HG03575 (cell line): ENCODE results near the gene HDAC8.

Experiments used
- ATAC-seq: cut with Tn5 transposase; IDR thresholded peaks from one replicate; pipeline ENCODE4 v1.9.1; 2021; ENCODE audit not compliant: unreplicated experiment, insufficient number of reproducible peaks, low FRiP score; ENCODE audit errors: extremely low read depth

HDAC8 gene

DNA sequence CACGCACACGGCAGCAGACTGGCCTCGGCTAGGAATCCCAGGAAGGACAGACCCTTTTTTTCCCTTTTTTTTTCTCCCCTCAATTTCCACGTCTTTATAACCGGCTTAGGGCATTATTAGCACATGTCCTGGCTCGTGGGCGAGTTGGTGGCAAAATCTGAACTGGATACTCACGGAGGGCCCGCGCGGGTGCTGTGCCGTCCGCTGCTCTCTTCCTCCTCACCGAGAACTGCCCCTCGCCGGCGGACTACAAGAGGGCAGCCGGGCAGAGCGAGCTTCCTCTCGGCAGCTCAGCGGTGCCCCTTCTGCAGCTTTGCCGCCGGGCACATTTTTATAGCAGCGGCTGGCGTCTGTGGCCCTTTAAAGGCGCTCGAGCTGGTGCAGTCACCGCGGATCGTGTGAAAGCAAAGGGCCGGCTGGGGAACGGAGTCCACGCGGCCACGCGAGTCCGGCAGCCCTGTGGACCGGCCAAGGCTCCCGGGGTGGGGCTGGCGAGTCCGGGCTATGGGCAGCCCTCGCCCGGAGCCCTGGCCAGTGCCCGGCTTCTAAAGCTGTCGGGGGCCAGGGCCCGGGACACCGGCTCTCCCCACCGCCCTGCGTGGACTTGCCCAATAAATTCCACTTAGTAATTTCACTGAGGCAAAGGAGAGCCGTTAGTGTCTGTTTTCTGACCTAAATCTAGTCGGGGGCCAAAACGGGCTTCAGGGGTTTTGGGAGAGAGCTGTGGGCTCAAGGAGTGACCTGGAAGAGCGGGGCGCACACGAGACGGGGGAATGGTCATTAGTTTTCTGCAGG lies 265.6 kb downstream of the HDAC8 start:
- ATAC-seq, result no peak

DNA sequence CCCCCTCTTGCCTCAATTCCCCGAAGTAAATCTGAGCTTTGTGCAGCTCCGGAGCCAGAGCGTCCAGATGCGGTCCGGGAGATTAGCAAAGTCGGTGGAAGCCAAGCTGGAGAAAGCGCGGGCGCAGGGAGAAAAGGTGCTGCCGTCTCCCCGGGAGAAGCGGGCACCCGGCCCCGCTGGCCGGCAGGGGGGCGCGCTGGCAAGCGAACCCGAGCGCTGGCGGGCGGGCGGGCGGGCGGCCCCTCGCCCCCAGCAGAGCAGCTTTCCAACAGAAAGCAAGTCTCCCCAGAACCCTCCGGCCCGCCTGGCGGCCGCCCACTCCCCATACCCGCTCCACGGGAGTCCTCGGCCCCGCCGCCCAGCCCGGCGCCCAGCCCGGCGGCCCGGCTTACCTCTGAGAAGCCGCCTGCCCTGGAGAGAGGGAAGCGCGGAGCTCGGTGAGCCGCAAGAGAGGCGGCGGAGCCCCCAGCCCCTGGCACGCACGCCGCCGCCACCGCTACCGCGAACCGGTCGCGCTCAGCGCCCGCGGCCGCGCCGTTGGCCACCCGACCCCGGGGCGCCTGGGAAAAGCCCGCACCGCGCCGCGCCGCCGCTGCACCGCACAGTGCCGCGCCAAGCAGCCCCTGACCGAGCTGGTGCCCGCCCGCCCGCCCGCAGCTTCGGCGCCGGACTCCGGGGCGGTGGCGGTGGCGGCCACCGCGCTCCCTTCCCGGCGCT lies 266.4 kb downstream of the HDAC8 start:
- ATAC-seq, result no peak

DNA sequence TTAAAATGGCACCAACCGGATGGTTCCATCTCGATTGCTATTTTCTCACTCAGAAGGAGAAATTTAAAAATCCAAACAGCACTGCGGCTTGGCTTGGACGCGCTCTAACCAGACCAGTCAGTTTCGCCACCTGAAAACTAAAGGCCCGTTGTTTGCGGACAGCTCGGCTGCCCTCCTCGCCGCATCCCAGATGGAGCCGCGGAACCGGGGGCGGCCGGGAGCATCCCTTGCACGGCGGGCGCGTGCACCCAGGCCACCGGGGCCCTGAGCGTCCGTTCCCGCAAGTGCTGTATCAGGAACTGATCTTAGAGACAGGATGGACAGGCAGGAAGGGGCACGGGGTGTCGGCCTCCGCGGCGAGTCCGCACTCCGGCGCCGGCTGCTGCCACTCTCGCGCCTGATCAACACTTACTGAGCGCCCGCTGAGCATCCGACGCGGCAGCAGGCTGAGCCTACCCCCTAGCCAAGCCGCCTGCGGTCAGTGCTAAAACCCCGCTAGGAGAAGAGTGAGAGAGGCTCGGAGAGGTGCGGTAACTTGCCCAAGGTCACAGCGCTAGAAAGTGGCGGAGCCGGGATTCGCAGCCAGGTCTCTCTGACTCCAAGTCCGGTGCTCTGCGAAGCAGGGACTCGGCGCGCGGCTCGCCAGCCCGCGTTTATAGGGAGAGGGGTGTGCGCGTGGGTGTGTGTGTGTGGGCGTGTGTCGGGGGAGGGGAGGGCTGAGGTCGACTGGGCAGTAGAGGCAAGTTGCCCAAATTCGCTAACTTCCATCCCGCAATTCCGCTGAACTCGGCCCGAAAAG lies 267.2 kb downstream of the HDAC8 start, which contains the start of gene CITED1:
TSS of gene CITED1 (minus strand) at position 629 of the 799 bp plus-strand sequence. CDS start 3,045 bp downstream, outside the sequence.
- ATAC-seq, result no peak

GRCh38 chrX:72304877-72305276 lies 267.8 kb downstream of the HDAC8 start:
- no peak for ATAC-seq

DNA sequence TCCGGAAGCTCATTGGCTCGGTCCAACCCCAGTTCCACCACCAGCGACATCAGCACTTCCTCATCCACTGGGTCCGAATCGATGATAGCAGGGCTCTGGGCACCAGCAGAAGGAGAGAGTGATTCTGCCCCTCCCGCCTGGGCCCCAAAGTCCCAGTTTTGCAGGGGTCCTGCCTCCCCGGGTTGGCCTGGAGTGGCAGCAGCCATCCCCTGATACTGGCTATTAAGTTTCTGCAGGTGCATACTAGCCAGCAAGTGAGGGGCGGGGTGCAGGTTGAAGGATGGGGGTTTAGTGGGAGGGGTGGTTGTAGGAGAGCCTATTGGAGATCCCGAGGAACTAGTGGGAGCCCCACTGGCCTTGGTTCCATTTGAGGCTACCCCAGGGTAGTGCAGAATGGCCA lies 270.9 kb downstream of the HDAC8 start:
- ATAC-seq, result no peak

DNA sequence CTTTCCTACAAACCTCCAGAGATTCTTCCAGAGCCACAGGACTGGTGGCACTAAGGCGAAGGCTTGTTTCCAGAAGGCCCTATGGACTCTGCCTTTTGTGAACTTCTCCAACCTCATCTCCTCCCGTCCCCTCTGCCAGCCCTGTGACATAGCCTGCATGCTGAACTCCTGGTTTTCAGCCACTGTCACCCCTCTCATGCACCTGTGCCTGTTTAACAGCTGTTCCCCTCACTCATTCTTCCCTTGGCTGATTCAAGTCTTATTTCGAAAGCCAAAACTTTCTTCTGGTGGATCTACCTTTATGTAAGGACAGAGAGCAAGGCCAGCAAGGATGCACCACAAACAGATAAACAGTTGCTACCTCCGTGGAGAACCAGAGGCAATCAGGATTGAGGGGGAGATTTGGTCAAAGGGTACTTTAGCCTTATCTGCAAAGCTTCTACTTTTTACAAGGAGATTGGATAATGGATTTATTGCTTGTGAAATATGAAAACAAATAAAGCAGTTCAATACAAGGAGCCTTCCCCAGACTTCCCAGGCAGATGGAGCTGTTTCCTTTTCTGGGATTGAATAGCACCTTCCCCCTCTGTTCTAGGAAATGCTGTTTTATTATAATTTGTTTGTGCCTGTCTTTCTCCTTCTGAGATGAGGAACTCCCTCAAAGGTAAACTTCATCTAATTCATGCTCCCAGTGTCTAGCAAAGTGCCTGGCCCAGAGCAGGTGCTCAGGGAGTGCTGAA lies 272.6 kb downstream of the HDAC8 start:
- no peak for ATAC-seq

DNA sequence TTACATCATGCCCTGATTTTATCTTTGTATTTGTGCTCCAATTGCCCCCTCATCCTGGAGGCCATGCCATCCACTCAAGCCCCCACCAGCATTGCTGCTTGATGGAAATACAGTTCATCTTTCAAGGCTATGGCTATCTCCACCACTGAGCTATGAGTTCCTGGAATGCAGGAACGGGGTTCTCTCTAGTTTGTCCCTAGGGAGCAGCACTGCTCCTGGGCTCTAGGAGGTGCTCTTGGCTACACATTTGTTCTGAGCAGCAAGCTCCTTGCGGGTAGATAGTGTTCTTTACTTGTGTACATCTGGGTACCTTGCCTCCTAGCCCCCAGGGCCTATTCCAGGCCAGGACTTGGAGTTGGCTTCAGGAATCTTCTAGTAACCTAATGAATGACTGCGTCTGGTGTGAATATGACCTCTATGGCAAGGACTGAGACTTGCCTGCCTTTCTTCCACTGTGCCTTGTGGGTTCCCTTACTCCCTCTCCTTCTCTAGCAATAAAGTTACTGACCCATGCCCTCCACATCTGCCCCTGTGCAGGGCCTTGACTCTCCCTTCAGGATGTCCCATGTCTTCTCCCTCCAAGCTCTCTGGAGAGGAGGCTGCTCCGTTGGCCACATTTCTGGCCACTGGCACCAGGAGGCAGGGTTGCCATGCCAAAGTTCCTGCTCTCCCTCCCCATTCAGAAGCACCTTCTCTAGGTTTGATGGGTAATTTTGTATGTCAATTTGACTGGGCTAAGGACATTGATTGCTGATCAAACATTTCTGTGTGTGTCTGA lies 274.5 kb downstream of the HDAC8 start:
- ATAC-seq, result no peak

- no peak for ATAC-seq
These were observed 275.7 kb downstream of the HDAC8 start for GRCh38 chrX:72296991-72297390.

- no peak for ATAC-seq
These were observed 276.9 kb downstream of the HDAC8 start for GRCh38 chrX:72295745-72296144.

GRCh38 chrX:72294497-72294896 lies 278.1 kb downstream of the HDAC8 start:
- ATAC-seq, result no peak

- ATAC-seq, result no peak
These were observed 290.3 kb downstream of the HDAC8 start for GRCh38 chrX:72282302-72282701.

DNA sequence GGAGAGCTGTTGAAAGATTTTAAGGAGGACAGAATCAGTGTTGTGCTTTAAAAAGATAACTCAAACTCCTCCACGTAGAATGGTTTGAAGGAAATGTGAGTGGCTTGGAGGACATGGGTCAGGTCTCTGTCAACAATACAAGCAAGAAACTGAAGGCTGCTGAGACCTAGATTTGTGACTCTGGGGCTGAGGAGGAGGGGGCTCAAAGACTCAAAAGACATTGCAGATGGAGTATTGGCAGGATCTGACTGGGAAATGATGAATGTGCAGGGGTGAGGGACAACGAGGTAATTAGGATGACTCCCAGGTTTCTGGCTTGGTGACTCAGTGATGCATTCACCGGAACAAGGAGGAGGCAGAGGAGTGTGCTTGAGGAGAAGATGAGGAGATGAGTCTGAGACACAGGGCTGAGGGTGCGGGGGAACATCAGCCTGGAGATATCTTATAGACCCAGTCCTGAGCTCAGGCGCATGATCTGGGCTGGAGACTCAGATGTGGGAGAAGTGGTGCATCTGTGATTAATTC lies 292.3 kb downstream of the HDAC8 start:
- ATAC-seq, result no peak
